ENCODE measurements around the gene VAMP3.
"Not testable (repeated sequence)": the region's sequence is repeated elsewhere in the genome, so short reads cannot be mapped to it uniquely, and the experiment has no call there.

Gene VAMP3

DNA sequence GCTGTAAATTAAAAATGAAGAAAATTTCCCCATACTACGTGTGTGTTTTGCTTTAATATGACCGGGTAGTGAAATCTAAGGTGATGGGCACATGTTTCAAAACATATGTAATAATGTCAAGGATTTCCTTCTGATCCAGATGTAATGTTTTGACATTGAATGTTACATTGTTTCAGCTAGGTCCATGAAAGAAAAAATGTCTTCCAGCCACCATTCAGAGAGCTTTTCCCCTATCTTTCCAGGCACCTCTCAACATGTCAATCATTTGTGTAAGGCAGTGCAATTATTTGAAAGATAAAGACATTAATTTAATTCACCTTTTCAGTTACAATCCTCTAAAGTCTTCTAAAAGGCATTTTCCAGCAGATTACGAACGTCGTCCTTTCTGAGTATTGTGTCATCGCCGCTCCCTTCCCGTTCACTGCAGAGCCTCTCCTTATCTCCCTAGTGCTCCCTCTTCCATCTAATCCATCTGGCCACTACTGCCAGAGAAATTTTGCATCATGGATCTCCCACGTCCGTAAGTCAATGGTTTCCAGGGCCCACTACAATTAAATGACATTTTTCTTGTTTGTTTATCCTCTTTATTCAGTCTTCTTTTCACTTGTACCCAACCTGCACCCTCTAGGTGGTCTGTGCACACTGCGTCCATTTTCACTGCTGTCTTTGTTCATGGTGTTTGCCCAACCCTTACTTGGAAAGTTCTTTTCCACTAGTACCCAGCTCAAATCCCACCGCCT lies 1.3 kb upstream of the VAMP3 start:
- DNase-seq, result no peak

DNA sequence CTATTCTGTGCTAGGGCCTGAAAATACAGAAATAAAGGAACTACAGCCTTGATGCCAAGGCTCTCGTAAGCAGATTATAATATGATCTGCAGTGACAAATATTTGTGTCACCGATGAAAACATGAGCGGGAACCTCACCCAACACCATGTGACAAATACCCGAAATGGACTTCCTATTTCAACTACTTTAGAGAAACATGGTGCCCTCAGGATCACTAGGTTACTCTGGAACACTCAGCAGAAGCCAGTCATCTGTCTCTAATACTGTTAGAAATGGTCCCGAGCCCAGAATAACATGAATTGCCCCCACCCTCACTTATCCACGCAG lies 463 bp upstream of the VAMP3 start:
- peak; percentile 54 for DNase-seq

DNA sequence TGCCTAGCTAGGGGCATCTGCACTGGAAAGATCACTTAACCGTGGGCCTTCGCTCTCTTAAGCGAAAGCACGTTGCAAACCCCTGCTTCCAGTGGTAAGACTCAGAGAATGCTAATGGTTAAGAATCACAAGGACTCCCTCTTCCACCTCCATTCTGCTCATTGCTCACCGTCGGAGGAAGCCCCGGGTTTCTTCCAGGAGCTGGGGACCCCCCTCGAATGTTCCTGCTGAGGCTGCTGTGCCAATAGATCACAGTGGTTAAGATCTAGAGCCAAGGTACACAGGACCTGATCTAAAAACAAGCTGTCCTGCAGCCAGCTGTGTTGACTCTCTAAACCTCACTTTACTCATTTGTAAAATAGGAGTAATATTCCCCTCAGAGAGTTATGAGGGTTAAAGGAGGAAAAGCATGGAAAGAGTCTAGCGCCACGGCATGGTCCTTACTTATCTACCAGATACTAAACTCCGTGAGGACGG lies 765 bp downstream of the VAMP3 start:
- no peak for DNase-seq

DNA sequence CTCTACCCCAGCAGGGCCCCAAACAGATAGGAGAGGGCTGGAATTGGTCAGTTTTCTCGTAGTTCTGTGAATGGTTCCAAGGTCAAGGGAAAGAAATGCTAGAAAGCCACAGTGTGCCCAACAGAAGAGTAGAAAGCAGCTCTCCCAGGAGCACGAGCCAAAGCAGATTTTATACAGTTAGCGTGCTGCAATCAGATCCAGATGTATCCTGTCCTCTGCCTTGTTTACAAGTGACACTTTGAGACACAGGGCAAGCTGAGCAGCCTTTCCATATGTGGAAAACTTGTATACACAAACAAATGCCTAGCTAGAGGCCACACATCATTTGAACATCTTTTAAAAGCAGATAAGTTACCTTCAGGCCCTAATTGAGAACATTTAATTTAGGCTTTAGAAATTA lies 6.5 kb downstream of the VAMP3 start:
- no peak for DNase-seq

DNA sequence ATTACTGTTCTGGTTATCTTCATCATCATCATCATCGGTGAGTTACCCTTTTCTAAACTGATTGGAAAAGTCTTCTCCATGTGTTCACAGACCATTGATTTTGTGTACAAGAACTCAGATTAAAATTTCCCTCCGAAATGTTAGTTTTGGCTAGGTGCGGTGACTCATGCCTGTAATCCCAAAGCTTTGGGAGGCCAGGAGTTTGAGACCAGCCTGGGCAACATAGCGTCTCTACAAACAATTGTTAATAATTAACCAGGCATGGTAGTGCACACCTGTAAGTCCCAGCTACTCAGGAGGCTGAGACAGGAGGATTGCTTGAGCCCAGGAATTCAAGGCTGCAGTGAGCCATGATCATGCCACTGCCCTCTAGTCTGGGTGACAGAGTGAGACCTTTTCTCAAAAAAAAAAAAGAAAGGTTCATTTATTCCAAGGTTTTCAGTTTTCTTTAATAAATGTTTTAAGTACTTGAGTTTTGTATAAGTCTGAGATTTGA lies 7.1 kb downstream of the VAMP3 start:
- DNase-seq, result no peak

DNA sequence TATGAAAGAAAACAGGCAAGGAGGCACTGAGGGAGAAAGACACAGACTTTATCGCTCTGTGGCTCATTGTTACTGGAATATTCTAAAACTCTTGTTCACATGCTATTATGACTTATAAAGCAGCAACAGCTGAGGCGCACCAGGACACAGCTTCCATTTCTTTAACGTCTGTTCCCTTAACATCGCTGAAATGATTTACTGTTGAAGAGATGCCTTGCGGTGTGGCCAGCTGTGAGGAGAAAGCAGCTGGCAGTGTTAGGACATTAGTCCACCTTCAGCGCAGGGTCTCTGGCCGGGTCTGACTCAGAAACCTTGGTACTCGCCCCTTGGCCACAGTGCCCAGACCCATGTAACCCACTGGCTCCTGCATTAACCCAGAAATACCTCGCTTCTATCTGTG lies 9.9 kb downstream of the VAMP3 start:
- peak; percentile 3 for DNase-seq

DNA sequence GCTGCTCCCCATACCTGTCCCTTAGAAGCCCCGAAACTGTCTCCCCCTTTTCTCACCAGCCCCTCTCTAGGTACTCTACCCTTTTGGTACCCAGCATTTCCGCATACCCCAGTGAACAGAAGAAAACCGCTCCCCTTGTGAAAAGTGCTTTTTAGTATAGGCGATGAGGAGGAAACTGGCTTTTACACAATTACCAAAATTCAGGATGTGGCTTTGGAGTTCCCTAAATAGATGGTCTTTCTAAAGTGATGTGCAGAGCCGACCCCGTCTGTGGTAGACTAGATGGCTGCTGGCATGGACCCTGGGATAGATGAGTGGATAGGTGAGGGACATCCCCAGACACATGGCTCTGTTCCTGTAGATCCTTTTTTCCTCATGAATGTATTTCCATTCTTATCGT lies 10.4 kb downstream of the VAMP3 start:
- peak; percentile 74 for DNase-seq

DNA sequence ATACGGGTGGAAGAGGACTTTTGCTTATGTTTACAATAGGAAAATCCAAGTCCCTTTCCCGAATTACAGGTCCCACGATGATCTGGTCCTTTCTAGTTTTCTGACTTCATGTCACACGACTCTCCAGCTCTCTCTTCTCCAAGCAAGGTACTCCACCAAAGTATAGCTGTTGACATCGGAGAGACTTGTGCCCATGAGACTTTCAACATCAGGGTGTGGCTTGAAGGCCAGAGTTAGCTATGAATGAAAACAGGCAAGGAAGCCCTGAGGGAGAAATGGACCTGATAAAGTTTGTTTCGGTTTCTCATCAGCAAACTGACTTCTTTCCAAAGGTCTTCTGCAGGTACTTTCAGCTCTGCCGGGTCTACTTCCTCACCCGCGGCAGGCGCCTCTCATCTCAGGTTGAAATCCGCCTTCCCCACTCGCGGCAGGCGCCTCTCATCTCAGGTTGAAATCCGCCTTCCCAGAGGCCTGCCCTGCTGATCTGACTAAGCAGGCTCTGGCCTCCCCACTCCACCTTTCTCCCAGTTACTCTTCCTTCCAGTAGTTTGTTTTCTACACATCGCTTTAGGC lies 10.9 kb downstream of the VAMP3 start:
- DNase-seq, result peak; percentile 59

DNA sequence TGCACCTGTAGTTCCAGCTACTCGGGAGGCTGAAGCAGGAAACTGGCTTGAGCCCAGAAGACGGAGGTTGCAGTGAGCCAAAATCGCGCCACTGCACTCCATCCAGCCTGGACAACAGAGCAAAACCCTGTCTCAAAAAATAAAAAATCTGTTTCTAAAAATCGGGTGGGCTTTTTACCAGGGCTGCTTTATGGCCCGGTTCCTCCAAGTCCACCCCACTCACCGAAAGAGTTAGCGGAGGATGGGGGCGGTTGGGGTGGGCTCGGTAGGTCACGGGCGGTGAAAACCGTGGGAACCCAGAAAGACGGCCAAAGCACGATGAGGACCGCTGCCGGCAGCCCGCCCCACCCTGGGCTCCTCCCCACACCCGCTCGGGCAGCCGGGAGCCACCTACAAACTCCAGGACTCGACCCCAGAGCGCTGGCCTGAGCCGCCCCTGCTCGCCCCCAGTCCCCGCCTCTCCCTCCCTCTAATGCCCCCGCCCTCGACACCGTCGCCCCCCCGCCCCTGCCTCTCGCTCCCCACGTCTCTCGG lies 12.1 kb downstream of the VAMP3 start:
- DNase-seq, result no peak

DNA sequence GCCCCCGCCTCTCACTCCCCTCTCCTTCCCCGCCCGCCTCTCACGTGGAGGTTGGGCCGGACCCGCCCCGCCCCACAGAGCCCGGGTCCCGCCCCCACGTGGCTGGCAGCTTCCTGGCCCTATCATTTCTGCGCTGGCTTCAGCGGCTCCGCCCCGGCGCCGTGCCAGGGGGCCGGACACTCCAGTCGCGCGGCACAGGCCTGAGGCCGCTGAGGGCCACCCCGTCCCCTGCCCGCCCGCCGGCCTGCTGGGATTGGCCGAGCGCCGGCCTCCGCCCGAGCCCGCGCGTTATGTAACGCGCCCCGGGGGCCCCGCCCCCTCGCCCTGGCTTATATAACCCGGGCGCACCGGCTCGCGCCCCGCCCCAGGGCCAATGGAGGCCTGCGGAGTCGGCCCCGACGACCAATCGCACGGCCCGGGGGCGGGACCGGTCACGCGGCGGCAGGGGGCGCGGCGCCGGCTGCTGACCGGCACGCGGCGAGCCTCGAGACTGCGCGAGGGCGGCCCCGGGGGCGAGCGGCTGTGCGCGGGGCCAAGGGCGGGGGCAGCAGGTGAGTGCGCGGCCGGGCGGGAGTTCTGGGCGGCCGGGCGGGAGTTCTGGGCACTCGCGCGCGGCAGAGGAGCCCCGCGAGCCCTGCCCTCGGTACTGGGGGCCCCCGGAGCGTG lies 12.9 kb downstream of the VAMP3 start, which contains the start of gene PER3:
TSS of gene PER3 (plus strand) at position 466 of the 666 bp plus-strand sequence. CDS start 587 bp downstream, outside the sequence.
- DNase-seq, result peak; percentile 92

DNA sequence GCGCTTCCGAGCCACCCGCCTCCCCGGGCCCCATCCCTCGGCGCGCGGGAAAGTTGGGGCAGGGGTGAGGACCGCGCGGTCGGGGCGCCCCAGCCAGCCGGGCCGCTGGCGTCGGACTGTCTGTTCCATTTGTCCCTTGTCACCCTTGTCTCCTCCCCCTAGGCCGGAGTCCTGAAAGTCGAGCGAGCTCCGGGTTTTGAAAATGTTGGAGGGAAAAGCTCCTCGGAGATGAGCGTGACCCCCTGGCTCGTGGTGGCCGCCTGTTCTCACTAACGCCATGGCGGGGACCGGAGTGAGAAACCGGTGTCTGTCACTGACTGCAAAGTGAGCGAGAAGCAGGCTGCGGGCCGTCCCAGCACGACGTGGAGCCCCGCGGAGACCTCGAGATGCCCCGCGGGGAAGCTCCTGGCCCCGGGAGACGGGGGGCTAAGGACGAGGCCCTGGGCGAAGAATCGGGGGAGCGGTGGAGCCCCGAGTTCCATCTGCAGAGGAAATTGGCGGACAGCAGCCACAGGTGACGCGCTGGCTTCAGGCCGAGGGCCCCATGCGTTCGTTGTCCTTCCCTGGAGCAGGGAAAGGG lies 13.5 kb downstream of the VAMP3 start:
- no peak for DNase-seq

DNA sequence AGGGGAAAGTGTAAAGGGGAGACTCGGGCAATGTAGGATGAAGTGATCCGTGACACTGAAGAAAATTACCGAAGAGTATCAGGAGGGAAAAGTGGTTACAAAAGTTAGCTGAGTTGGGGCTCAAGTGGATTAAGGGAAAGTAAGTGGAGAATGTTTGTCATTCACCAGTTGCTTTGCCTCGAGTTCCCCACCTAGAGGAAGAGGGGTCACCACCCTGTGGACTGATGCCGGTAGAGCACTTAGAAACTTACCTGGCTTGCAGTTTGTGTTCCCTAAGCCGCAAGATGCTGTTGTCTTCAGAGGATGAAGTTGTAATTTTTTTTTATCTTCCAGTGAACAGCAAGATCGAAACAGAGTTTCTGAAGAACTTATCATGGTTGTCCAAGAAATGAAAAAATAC lies 14.0 kb downstream of the VAMP3 start:
- DNase-seq, result no peak

DNA sequence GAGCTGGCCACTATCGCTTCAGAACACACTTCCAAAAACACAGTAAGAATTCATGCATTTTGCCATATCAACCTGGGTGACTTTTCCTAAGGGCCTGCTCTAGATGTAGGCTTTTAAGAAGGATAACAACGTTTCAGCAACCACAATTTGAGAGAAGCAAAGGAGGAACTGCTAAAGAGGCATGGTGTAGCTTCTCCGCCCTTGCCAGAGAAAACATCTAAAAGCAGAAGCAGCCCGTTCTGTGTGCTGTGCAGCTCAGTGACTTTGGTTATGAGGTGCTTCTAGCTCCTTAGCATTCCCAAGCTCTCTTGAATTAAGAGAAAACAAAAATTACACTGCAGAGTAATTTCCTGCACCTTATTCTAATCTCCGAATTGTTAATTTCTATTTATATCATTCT lies 15.7 kb downstream of the VAMP3 start:
- DNase-seq, result peak; percentile 66

DNA sequence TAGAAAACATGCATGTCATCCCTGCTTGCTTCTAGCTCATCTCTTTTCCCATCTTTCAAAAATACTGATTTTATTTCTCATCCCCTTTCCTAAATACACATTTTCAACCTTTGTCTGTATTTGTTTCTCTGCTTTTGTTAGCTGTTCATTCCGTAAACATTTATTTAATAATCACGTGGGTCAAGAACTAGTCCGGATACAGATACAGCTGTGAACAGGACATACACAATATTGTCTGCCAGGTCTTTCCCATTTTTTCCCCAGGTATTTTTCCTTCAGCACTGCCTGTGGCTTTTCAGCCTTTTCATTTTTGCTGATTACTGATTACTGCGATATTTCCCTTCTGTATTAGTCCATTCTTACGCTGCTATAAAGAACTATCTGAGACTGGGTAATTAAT lies 18.7 kb downstream of the VAMP3 start:
- DNase-seq, result no peak

DNA sequence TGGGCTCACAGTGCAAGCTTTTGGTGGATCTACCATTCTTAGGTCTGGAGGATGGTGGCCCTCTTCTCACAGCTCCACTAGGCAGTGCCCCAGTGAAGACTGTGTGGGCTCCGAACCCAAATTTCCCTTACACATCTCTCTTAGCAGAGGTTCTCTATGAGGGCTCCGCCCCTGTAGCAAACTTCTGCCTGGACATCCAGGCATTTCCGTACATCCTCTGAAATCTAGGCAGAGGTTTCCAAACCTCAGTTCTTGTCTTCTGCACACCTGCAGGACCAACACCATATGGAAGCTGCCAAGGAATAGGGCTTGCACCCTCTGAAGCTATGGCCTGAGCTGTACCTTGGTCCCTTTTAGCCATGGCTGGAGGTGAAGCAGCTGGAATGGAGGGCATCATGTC lies 19.9 kb downstream of the VAMP3 start:
- not testable (repeated sequence) for DNase-seq

DNA sequence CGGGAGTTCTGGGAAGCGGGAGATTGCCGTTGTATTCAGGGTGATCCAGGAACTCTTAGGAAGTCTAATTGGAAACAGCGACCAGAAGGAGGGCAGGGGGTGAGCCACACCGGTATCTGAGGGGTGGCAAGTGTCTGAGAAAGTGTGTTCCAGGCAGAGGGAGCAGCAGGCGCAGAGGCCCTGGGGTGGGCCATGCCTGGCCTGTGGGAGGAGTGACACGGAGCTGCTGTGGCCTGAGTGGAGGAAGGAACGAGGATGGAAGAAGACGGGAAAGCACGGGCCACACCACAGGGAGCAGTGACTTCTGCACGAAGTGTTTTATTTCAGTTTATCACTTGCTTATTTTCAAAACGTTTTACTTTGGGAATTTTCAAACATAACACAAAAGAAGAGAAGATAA lies 24.3 kb downstream of the VAMP3 start:
- DNase-seq, result no peak

DNA sequence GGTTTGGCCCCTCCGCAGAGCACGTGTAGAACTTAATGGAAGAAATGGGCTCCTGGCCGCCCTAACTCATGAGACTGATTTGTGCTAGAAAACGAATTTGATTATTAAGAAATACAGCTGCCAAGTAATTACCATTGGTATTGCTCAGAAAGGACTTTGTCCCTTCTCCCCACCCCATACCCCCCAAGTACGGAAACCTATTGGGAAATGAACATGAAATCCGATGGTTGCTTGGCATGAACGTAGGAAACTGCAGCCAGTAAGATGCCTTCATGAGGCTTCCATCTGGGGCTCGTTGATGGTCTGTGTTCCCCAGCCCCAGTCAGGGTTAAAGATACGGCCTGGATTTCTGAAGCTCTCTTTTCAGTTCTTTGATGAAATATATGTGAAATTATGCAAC lies 34.4 kb downstream of the VAMP3 start:
- no peak for DNase-seq

DNA sequence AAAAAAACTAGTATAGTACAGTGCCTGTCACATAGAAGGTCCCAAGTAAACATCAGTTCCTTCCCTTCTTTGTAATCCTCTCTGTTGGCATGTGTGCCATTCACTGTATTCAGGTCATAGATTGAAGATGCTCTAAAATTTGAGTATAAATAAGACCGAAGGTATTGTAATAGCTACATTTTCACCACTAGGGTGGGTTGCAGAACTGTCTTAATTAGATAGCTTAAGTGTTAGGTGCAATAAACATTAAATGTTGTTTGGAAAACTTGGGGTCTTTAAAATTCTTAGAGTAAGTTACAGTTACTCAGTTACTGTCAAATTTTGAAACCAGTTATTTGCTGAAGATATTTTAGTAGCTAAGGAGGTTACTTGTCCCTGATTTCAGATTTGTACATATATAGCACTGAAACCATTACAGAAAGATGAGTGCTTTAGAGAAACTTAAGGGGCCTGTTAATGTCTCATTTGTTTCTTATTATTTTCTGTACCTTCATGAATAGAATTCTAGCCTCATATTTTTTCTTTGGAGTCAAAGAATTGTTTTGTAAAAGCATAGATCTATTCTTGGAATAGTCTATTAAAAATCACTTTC lies 37.3 kb downstream of the VAMP3 start:
- peak; percentile 53 for DNase-seq

DNA sequence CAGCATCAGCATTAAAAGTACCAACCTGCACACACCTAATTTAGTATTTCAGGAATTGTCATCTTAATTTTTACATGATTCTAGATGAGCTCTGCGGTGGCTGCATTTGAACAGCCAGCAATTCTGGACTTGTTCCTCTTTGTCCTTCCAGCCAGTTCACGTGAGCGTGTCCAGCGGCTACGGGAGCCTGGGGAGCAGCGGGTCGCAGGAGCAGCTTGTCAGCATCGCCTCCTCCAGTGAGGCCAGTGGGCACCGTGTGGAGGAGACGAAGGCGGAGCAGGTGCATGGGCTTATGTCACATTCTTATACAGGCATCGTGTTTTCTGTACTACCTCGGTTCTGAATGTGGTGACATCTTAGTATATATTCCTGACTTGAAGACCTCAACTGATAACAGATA lies 38.6 kb downstream of the VAMP3 start:
- DNase-seq, result no peak

DNA sequence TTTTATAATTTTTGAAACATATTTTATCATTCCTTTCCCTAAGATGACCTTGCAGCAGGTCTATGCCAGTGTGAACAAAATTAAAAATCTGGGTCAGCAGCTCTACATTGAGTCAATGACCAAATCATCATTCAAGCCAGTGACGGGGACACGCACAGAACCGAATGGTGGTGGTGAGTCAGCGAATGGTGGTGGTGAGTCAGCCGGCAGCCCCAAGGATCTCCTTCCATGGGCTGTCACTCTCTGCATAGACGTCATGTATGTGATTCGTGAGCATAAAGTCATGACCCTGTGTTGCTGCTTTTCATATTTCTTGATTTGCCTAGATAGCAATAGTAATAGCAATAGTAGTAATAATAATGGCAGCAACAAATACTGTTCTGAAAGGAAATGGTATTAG lies 39.3 kb downstream of the VAMP3 start:
- DNase-seq, result peak; percentile 67

DNA sequence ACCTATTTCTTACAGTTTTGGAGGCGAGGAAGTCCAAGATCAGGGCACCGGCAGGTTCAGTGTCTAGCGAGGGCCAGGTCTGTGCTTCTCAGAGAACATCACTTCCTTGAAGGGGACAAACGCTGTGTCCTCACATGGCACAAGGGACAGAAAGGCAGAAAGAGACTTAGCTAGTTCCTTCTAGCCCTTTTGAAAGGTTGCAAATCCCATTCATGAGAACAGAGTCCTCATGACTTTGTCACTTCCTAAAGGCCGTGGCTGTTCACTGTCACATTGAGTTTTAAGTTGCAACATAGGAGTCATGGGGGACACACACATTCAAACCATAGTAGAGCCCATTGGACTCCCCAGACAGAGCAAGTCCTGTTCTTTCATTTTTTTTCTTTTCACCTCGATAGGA lies 40.4 kb downstream of the VAMP3 start:
- peak; percentile 44 for DNase-seq

DNA sequence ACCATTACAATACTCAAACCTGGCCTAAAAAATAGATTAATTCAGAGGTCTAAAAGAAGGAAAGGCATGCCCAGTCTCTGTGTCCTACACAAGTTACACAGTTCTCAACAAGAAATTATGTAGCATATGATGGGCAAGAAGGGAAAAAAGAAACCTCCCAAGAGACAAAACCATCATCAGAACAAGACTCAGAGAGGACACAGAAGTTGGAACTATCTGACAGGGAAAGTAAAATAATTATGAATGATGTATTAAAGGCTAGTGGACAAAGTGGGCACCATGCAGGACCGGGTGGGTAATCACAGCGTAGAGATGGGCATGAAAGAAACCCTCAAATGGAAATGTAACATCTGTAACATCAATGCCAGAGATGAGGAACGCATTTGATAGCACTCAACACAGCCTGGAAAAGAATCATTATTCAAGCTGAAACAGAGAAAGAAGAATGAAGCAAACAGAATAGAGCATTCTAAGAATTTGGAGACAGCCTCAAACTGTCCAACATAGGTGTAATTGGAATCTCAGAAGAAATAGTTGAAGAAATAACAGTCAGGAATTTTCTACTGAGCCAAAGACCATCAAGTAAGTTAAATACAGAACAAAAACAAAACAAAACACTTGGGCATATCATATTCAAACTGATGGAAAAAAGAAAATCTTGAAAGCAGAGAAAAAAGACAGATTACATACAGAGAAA lies 42.7 kb downstream of the VAMP3 start:
- DNase-seq, result no peak
